Immature natural killer cell (primary cell): ENCODE data around the gene SYNPR. TPM values are rescaled to one million over a fixed set of nuclear protein-coding genes. Genes with fewer than 3 reads are reported as not detected.

Experiments used
- DNase-seq, 3 donors: peaks; one replicate each; pipeline ENCODE4 v3.0.0; 2022; ENCODE audit warnings: mixed read lengths in 1 of 3
- H3K27ac Mint-ChIP-seq, 6 donors: one replicate each; pipeline ENCODE4 v1.8.0; 2020; ENCODE audit warnings: mixed read lengths in 6 of 6, mild to moderate bottlenecking in 5 of 6, inconsistent platforms in 4 of 6, moderate library complexity in 3 of 6
- H3K27me3 Mint-ChIP-seq, 3 donors: one replicate each; pipeline ENCODE4 v1.8.0; 2020 to 2021; ENCODE audit warnings: low read depth in 3 of 3, mild to moderate bottlenecking in 3 of 3, mixed read lengths in 3 of 3, moderate library complexity in 3 of 3, inconsistent platforms in 1 of 3
- H3K36me3 Mint-ChIP-seq, 3 donors: one replicate each; pipeline ENCODE4 v1.8.0; 2020; ENCODE audit warnings: mixed read lengths in 3 of 3, inconsistent platforms in 2 of 3, mild to moderate bottlenecking in 2 of 3
- H3K4me1 Mint-ChIP-seq, 2 donors: one replicate each; pipeline ENCODE4 v1.8.0; 2020; ENCODE audit warnings: inconsistent platforms in 2 of 2, mild to moderate bottlenecking in 2 of 2, mixed read lengths in 2 of 2, moderate library complexity in 1 of 2
- H3K4me3 Mint-ChIP-seq, 5 donors: one replicate each; pipeline ENCODE4 v1.8.0; 2020; ENCODE audit warnings: mild to moderate bottlenecking in 5 of 5, mixed read lengths in 5 of 5, inconsistent platforms in 3 of 5, moderate library complexity in 3 of 5
- H3K9me3 Mint-ChIP-seq, 6 donors: one replicate each; pipeline ENCODE4 v1.8.0; 2020; ENCODE audit warnings: mild to moderate bottlenecking in 6 of 6, mixed read lengths in 6 of 6, inconsistent platforms in 4 of 6, moderate library complexity in 3 of 6
- polyA plus RNA-seq, 3 donors: library from polyadenylated mRNA; unstranded; fragments of 300-500 nt; fragmentation: Illumina TruSeq; gene quantifications; one replicate each; pipeline ENCODE4 v1.2.3, GENCODE V29; 2021

SYNPR gene
- polyA plus RNA-seq, 3 donors from 2014 or later = not detected

- H3K27me3 Mint-ChIP-seq = peaks cover 0 to 6% (median 0%) of the 10 kb centered on the region in 3 donors
- H3K9me3 Mint-ChIP-seq = peaks cover 0 to 5% (median 1%) of the 10 kb centered on the region in 6 donors
- no peak for DNase-seq
- H3K4me1 Mint-ChIP-seq = no peaks in the 10 kb centered on the region
- H3K27ac Mint-ChIP-seq = no peak overlapping the region
- H3K36me3 Mint-ChIP-seq = no peaks in the 10 kb centered on the region
- no peak overlapping the region for H3K4me3 Mint-ChIP-seq
Observed at GRCh38 chr3:63656786-63657185, 378.7 kb downstream of the SYNPR start.

DNA sequence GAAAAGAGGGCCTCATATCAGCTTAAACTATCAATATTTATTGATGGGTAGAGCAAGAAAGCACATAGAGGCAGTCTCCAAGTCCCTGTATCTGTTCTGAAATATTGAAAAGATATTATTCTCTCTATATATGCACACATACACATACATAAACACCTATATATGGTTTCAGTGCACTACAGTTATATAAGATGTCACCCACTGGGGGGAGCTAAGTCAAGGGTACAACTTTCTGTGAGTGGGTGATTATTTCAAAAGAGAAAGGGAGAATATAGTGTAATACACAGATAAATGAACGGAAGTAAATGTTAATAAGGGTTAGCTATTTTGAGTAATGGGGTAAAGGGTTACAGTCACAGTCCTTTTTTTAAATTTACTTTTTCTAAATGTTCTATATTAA, 383.1 kb downstream of the SYNPR start:
- Mint-ChIP-seq H3K9me3 (peaks cover 0 to 4% (median 0%) of the 10 kb centered on the region in 6 donors), H3K36me3 (no peaks in the 10 kb centered on the region), H3K4me3 (no peak overlapping the region), H3K27ac (no peak overlapping the region), H3K27me3 (peaks cover 0 to 3% (median 0%) of the 10 kb centered on the region in 3 donors), H3K4me1 (no peaks in the 10 kb centered on the region)
- no peak for DNase-seq

DNA sequence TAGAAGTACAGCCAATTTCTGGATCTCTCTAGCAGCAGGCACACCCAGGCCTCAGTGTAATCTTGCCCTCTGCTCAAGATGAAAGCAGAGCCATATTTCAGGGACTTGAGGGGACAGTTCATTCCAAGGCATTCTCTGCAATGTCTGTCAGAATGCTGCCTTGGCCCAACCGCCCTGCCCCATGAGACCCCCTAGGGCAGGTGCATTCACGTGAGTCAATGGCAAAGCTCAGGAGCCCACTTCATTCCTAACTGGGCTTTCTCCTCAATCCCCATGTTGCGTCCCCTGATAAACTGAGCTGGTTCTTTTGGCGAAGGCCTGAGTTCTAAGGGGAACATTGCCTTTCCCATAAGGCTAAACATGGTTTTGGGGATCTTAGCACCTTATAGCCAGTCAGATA, 383.9 kb downstream of the SYNPR start:
- Mint-ChIP-seq H3K27me3 (peaks cover 0 to 3% (median 0%) of the 10 kb centered on the region in 3 donors), H3K36me3 (no peaks in the 10 kb centered on the region), H3K27ac (no peak overlapping the region), H3K9me3 (peaks cover 0 to 4% (median 0%) of the 10 kb centered on the region in 6 donors), H3K4me1 (no peaks in the 10 kb centered on the region), H3K4me3 (no peak overlapping the region)
- no peak for DNase-seq

DNA sequence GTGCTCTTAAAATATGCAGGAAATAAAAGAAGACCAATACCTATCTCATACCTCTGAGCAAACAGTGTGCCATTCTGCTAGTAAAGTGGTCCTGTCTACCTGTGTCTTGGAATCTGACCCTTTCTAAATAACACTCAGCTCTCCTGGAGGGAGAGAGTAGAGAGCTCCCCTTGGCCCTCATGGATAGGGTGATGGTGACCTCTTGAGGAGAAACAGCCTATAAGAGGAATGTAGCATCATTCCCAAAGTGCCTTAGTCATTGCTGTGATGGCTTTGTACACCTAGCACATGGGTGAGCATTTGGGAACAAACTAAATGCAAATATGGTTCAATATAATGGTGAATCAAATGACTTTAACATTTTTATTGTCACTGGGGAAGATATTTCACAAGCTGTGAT, 384.4 kb downstream of the SYNPR start:
- H3K9me3 Mint-ChIP-seq = peaks cover 0 to 4% (median 0%) of the 10 kb centered on the region in 6 donors
- H3K27ac Mint-ChIP-seq = no peak overlapping the region
- H3K4me1 Mint-ChIP-seq = no peaks in the 10 kb centered on the region
- no peak overlapping the region for H3K4me3 Mint-ChIP-seq
- H3K36me3 Mint-ChIP-seq = no peaks in the 10 kb centered on the region
- no peak for DNase-seq
- peaks cover 0 to 3% (median 0%) of the 10 kb centered on the region in 3 donors for H3K27me3 Mint-ChIP-seq
